Loucy (cell line): Measurements from ENCODE around the gene CLEC4F.

Experiments
- H2AFZ ChIP-seq: fragments of 200-600 bp; sonication (generic); 2 replicates; pipeline ENCODE4 v1.6.0; 2016; ENCODE audit warnings: antibody characterized with exemption, mild to moderate bottlenecking, low read length, moderate library complexity
- H3F3A ChIP-seq: fragments of 200-600 bp; 2 replicates; pipeline ENCODE4 v1.6.0; 2016; ENCODE audit warnings: antibody characterized with exemption, low read depth, mild to moderate bottlenecking
- H3K27me3 ChIP-seq: fragments of 200-600 bp; sonication (generic); 2 replicates; pipeline ENCODE4 v1.6.1; 2014; ENCODE audit warnings: low read length, mild to moderate bottlenecking; ENCODE audit not compliant: insufficient read depth, poor library complexity, severe bottlenecking
- H3K36me3 ChIP-seq: fragments of 200-600 bp; sonication (generic); 2 replicates; pipeline ENCODE4 v1.6.1; 2016; ENCODE audit warnings: low read length; ENCODE audit not compliant: insufficient read depth
- H3K4me1 ChIP-seq: fragments of 200-600 bp; sonication (generic); 2 replicates; pipeline ENCODE4 v1.5.1; 2014; ENCODE audit warnings: low read length, mild to moderate bottlenecking; ENCODE audit not compliant: insufficient read depth, poor library complexity, severe bottlenecking
- H3K4me2 ChIP-seq: fragments of 200-600 bp; sonication (generic); 2 replicates; pipeline ENCODE4 v1.6.0; 2014; ENCODE audit warnings: antibody characterized with exemption, low read length, low read depth, mild to moderate bottlenecking; ENCODE audit not compliant: poor library complexity, severe bottlenecking
- H3K4me3 ChIP-seq: fragments of 200-600 bp; sonication (generic); 2 replicates; pipeline ENCODE4 v1.5.1; 2014; ENCODE audit warnings: low read length, mild to moderate bottlenecking, mixed read lengths; ENCODE audit not compliant: poor library complexity, severe bottlenecking
- H3K79me2 ChIP-seq: fragments of 200-600 bp; sonication (generic); 2 replicates; pipeline ENCODE4 v1.6.1; 2014; ENCODE audit warnings: low read length; ENCODE audit not compliant: insufficient read depth
- H3K9ac ChIP-seq: fragments of 200-600 bp; sonication (generic); 2 replicates; pipeline ENCODE4 v1.6.0; 2014; ENCODE audit warnings: mild to moderate bottlenecking, low read depth, low read length, moderate library complexity; ENCODE audit not compliant: poor library complexity, severe bottlenecking
- H3K9me2 ChIP-seq: fragments of 200-600 bp; sonication (generic); replicated peaks from 2 replicates; pipeline ENCODE4 v1.6.1; 2016; ENCODE audit warnings: low read depth, low read length, mixed read lengths
- H3K9me3 ChIP-seq: fragments of 200-600 bp; sonication (generic); 2 replicates; pipeline ENCODE4 v1.6.1; 2014; ENCODE audit warnings: mild to moderate bottlenecking, antibody characterized with exemption, low read length, low read depth; ENCODE audit not compliant: insufficient read depth
- H4K20me1 ChIP-seq: fragments of 200-600 bp; sonication (generic); 2 replicates; pipeline ENCODE4 v1.6.0; 2014; ENCODE audit warnings: antibody characterized with exemption, low read length, mild to moderate bottlenecking; ENCODE audit not compliant: insufficient read depth, poor library complexity, severe bottlenecking
- EZH2phosphoT487 ChIP-seq: fragments of 200-600 bp; IDR thresholded peaks from 2 replicates; pipeline ENCODE4 v1.6.1; 2018; ENCODE audit warnings: antibody characterized with exemption, mild to moderate bottlenecking, moderate library complexity, borderline replicate concordance
- TF ChIP-seq, protein P1 (sequence below): fragments of 200-600 bp; sonication (generic); conservative IDR thresholded peaks from 2 replicates; pipeline ENCODE4 v1.5.1; 2014; ENCODE audit warnings: mild to moderate bottlenecking, antibody characterized with exemption, low read length

The CLEC4F gene

DNA sequence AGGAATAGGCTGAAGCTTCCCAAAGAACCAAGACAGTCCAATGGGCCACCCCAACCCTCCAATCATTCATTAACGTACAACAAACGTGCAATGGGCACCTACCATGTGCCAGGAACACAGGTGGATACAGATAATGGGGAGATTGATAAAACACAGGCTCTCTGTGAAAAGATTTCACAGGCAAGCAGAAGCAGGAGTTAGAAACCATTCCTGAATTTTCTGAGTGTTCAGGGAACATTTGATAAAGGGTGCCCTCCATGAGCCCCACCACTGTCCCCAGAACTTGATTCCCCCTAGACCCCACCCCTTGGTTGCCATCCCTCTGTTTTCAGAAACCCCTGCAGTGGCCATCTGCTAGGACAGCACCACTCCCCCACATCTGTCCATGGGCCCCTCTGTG lies 13.7 kb upstream of the CLEC4F start:
- TF ChIP-seq, protein P1, sequence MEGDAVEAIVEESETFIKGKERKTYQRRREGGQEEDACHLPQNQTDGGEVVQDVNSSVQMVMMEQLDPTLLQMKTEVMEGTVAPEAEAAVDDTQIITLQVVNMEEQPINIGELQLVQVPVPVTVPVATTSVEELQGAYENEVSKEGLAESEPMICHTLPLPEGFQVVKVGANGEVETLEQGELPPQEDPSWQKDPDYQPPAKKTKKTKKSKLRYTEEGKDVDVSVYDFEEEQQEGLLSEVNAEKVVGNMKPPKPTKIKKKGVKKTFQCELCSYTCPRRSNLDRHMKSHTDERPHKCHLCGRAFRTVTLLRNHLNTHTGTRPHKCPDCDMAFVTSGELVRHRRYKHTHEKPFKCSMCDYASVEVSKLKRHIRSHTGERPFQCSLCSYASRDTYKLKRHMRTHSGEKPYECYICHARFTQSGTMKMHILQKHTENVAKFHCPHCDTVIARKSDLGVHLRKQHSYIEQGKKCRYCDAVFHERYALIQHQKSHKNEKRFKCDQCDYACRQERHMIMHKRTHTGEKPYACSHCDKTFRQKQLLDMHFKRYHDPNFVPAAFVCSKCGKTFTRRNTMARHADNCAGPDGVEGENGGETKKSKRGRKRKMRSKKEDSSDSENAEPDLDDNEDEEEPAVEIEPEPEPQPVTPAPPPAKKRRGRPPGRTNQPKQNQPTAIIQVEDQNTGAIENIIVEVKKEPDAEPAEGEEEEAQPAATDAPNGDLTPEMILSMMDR = no peak
- no peak for TF ChIP-seq EZH2phosphoT487
- H3K9me2 ChIP-seq = no peaks in the 10 kb centered on the region
- no peaks in the 10 kb centered on the region for H3F3A ChIP-seq
- H3K79me2 ChIP-seq = no peaks in the 10 kb centered on the region
- no peak overlapping the region for H3K4me2 ChIP-seq
- no peaks in the 10 kb centered on the region for H3K27me3 ChIP-seq
- H4K20me1 ChIP-seq = no peaks in the 10 kb centered on the region
- H3K4me1 ChIP-seq = no peaks in the 10 kb centered on the region
- H3K9me3 ChIP-seq = no peaks in the 10 kb centered on the region
- H3K36me3 ChIP-seq = no peaks in the 10 kb centered on the region
- H2AFZ ChIP-seq = no peak overlapping the region
- H3K9ac ChIP-seq = no peak overlapping the region
- H3K4me3 ChIP-seq = no peak overlapping the region

DNA sequence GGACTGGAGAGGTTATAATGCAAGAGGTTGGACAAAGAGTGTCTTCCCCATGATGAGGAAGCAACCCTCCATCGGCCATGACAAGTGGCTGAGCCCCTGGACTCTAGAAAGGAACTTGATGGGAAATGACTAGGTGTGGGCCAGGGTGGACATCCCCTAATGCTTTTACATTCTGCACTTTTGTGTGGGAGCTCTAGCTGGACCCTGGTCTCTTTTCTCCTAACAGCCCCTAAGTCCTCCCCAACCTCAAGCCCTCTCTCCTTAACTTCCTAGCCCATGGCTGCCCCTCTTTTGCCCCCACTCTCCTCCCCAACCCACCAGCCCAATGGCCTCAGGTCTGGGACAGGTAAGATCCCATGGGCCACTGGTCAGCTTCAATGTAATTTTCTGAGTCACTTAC lies 12.8 kb upstream of the CLEC4F start:
- Histone ChIP-seq H3F3A (no peaks in the 10 kb centered on the region), H3K9me3 (no peaks in the 10 kb centered on the region), H3K79me2 (no peaks in the 10 kb centered on the region), H3K9me2 (no peaks in the 10 kb centered on the region), H3K4me1 (no peaks in the 10 kb centered on the region), H3K27me3 (no peaks in the 10 kb centered on the region), H2AFZ (no peak overlapping the region), H3K36me3 (no peaks in the 10 kb centered on the region), H3K9ac (no peak overlapping the region), H4K20me1 (no peaks in the 10 kb centered on the region), H3K4me2 (no peak overlapping the region), H3K4me3 (no peak overlapping the region)
- TF ChIP-seq, protein P1 = no peak
- no peak for TF ChIP-seq EZH2phosphoT487

DNA sequence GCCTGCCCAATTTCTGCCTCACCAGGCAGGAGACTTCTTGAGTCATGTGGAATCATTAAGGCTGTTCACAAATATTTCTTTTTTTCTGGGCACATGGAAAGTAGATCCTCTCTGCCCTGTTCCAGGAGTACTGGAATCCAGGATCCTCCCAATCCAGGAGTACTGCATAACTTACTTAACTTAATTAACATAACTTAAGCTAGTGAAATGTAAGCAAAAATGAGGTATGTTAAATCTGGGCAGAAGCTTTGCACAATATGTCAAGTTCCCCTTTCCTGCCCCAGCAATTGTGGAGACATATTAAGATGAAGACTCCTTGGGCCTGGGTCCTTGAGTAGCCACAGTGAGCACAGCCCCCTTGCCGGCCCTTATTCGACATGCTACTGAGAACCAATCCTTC lies 12.0 kb upstream of the CLEC4F start:
- Histone ChIP-seq H3K4me1 (no peaks in the 10 kb centered on the region), H3K27me3 (no peaks in the 10 kb centered on the region), H3K9ac (no peak overlapping the region), H3K36me3 (no peaks in the 10 kb centered on the region), H3K4me3 (no peak overlapping the region), H3F3A (no peaks in the 10 kb centered on the region), H3K4me2 (no peak overlapping the region), H3K9me2 (no peaks in the 10 kb centered on the region), H2AFZ (no peak overlapping the region), H3K9me3 (no peaks in the 10 kb centered on the region), H4K20me1 (no peaks in the 10 kb centered on the region), H3K79me2 (no peaks in the 10 kb centered on the region)
- TF ChIP-seq, protein P1 = no peak
- no peak for TF ChIP-seq EZH2phosphoT487
